Ectodermal cell (in vitro differentiated cells): ENCODE results near the gene CUEDC1.

Experiments used
- H3K27ac ChIP-seq: 2 replicates; pipeline ENCODE4 v1.7.0; 2013; ENCODE audit warnings: mild to moderate bottlenecking, low read depth, low read length; ENCODE audit not compliant: insufficient read depth, poor library complexity, severe bottlenecking
- H3K27me3 ChIP-seq: 2 replicates; pipeline ENCODE4 v1.7.0; 2013; ENCODE audit warnings: mild to moderate bottlenecking, low read length; ENCODE audit not compliant: insufficient read depth, control insufficient read depth, poor library complexity, severe bottlenecking
- H3K36me3 ChIP-seq: one replicate; pipeline ENCODE4 v1.7.0; 2013; ENCODE audit warnings: low read length; ENCODE audit not compliant: control insufficient read depth, insufficient read depth
- H3K4me1 ChIP-seq: one replicate; pipeline ENCODE4 v1.7.0; 2013; ENCODE audit warnings: low read length; ENCODE audit not compliant: control insufficient read depth, insufficient read depth
- H3K4me3 ChIP-seq: 2 replicates; pipeline ENCODE4 v1.7.0; 2013; ENCODE audit warnings: low read depth, low read length, control low read depth; ENCODE audit not compliant: insufficient read depth
- H3K9me3 ChIP-seq: 2 replicates; pipeline ENCODE4 v1.7.0; 2013; ENCODE audit warnings: mild to moderate bottlenecking, low read length, moderate library complexity; ENCODE audit not compliant: control insufficient read depth
- WGBS, 2 experiments: methylation state at CpG; one replicate each; pipeline ENCODE4 v1.1.7; 2013; ENCODE audit warnings: missing lambda C conversion rate in 2 of 2; 5-methylcytosine and 5-hydroxymethylcytosine counted together

The CUEDC1 gene

GRCh38 chr17:57957120-57957850 lies 2.1 kb upstream of the CUEDC1 start:
- Histone ChIP-seq H3K9me3 (no peaks in the 10 kb centered on the region), H3K27ac (no peak overlapping the region), H3K36me3 (no peaks in the 10 kb centered on the region), H3K4me3 (no peak overlapping the region), H3K27me3 (peaks cover 32% of the 10 kb centered on the region), H3K4me1 (peaks cover 15% of the 10 kb centered on the region)
- WGBS, 2 experiments: 83 to 86% methylated on average over 6 of the region's 8 CpGs

- H3K9me3 ChIP-seq: no peaks in the 10 kb centered on the region
- H3K4me3 ChIP-seq: no peak overlapping the region
- no peaks in the 10 kb centered on the region for H3K36me3 ChIP-seq
- no peak overlapping the region for H3K27ac ChIP-seq
- H3K4me1 ChIP-seq: peaks cover 15% of the 10 kb centered on the region
- peaks cover 32% of the 10 kb centered on the region for H3K27me3 ChIP-seq
- WGBS, 2 experiments: 47 to 50% methylated on average over 13 of the region's 13 CpGs
Observed at GRCh38 chr17:57956291-57957119, 1.3 kb upstream of the CUEDC1 start.

- 0% methylated on average over 85 of the region's 85 CpGs for WGBS, 2 experiments
Observed at GRCh38 chr17:57954397-57955182, 622 bp downstream of the CUEDC1 start.

GRCh38 chr17:57953705-57954396 lies 1.4 kb downstream of the CUEDC1 start:
- H3K27ac ChIP-seq: no peak overlapping the region
- H3K4me3 ChIP-seq: peak overlapping the region; percentile 64
- 55 to 57% methylated on average over 12 to 13 of the region's 13 CpGs for WGBS, 2 experiments
- no peaks in the 10 kb centered on the region for H3K9me3 ChIP-seq
- H3K36me3 ChIP-seq: no peaks in the 10 kb centered on the region
- H3K4me1 ChIP-seq: peaks cover 22% of the 10 kb centered on the region
- peaks cover 32% of the 10 kb centered on the region for H3K27me3 ChIP-seq

More at GRCh38 chr17:57954397-57955182, 622 bp downstream of the CUEDC1 start:
- H3K36me3 ChIP-seq: no peaks in the 10 kb centered on the region
- H3K27me3 ChIP-seq: peaks cover 32% of the 10 kb centered on the region
- no peak overlapping the region for H3K27ac ChIP-seq
- peaks cover 21% of the 10 kb centered on the region for H3K4me1 ChIP-seq
- peak overlapping the region; percentile 64 for H3K4me3 ChIP-seq
- H3K9me3 ChIP-seq: no peaks in the 10 kb centered on the region

GRCh38 chr17:57953219-57953618 lies 2.0 kb downstream of the CUEDC1 start:
- Histone ChIP-seq H3K27ac (no peak overlapping the region), H3K36me3 (no peaks in the 10 kb centered on the region), H3K4me1 (peaks cover 28% of the 10 kb centered on the region), H3K4me3 (no peak overlapping the region), H3K9me3 (no peaks in the 10 kb centered on the region), H3K27me3 (peaks cover 32% of the 10 kb centered on the region)
- WGBS, 2 experiments: 96 to 100% methylated on average over 1 of the region's 1 CpG

- no peak overlapping the region for H3K27ac ChIP-seq
Observed at GRCh38 chr17:57949649-57950048, 5.6 kb downstream of the CUEDC1 start.

GRCh38 chr17:57948555-57949420 lies 6.4 kb downstream of the CUEDC1 start:
- H3K4me1 ChIP-seq: peaks cover 34% of the 10 kb centered on the region
- no peaks in the 10 kb centered on the region for H3K9me3 ChIP-seq
- peaks cover 4% of the 10 kb centered on the region for H3K27me3 ChIP-seq
- WGBS, 2 experiments: 72 to 83% methylated on average over 5 of the region's 5 CpGs
- no peak overlapping the region for H3K27ac ChIP-seq
- H3K36me3 ChIP-seq: no peaks in the 10 kb centered on the region
- H3K4me3 ChIP-seq: no peak overlapping the region

More at GRCh38 chr17:57949649-57950048, 5.6 kb downstream of the CUEDC1 start:
- no peaks in the 10 kb centered on the region for H3K9me3 ChIP-seq
- H3K4me1 ChIP-seq: peaks cover 38% of the 10 kb centered on the region
- H3K36me3 ChIP-seq: no peaks in the 10 kb centered on the region
- H3K4me3 ChIP-seq: no peak overlapping the region
- 91 to 97% methylated on average over 5 of the region's 5 CpGs for WGBS, 2 experiments
- peaks cover 4% of the 10 kb centered on the region for H3K27me3 ChIP-seq

GRCh38 chr17:57948169-57948554 lies 7.0 kb downstream of the CUEDC1 start:
- no peaks in the 10 kb centered on the region for H3K27me3 ChIP-seq
- H3K27ac ChIP-seq: no peak overlapping the region
- H3K9me3 ChIP-seq: no peaks in the 10 kb centered on the region
- H3K4me3 ChIP-seq: no peak overlapping the region
- no peaks in the 10 kb centered on the region for H3K36me3 ChIP-seq
- peaks cover 32% of the 10 kb centered on the region for H3K4me1 ChIP-seq
- WGBS, 2 experiments: 91% methylated on average over 5 of the region's 5 CpGs

- Histone ChIP-seq H3K4me1 (peaks cover 32% of the 10 kb centered on the region), H3K36me3 (no peaks in the 10 kb centered on the region), H3K27me3 (no peaks in the 10 kb centered on the region), H3K9me3 (no peaks in the 10 kb centered on the region), H3K4me3 (no peak overlapping the region), H3K27ac (peak overlapping the region; percentile 13)
- 94 to 98% methylated on average over 9 of the region's 9 CpGs for WGBS, 2 experiments
Observed at GRCh38 chr17:57947369-57947768, 7.8 kb downstream of the CUEDC1 start.
